HCT116 (cell line): ENCODE results near the gene VMP1. TPM values are rescaled to one million over a fixed set of nuclear protein-coding genes. Genes with fewer than 3 reads are reported as not detected.

Experiments
- ATAC-seq: fragments of 200-7000 bp; cut with Tn5 transposase; 2 replicates; pipeline ENCODE4 v1.9.1; 2020; ENCODE audit warnings: mild to moderate bottlenecking, moderate library complexity
- BruUV-seq: library from RNA; stranded (reverse); fragments of 400-500 nt; replicated peaks from 2 replicates; lab custom pipeline; 2021; lab: Mats Ljungman, UMichigan
- CTCF ChIA-PET: fragments of 300-600 bp; sonication (Branson Sonifier 250); formaldehyde crosslinking; loops from one replicate; lab custom pipeline; 2021; ENCODE audit warnings: antibody characterized with exemption; lab: Charles Lee
- POLR2A ChIA-PET: fragments of 300-600, 350-600 bp; sonication (Branson Sonifier 250); formaldehyde crosslinking; loops from one replicate; lab custom pipeline; 2021; ENCODE audit warnings: antibody characterized with exemption; lab: Charles Lee
- RAD21 ChIA-PET, 2 experiments: fragments of 300-600 bp; sonication (Branson Sonifier 250); formaldehyde crosslinking; loops; one replicate each; lab custom pipeline; 2023; ENCODE audit warnings: low total read pairs in 2 of 2; ENCODE audit not compliant: uncharacterized antibody in 2 of 2, unreplicated experiment in 2 of 2, low non-redundant PET in 1 of 2; lab: Charles Lee
- DNase-seq: peaks from one replicate; pipeline ENCODE4 v3.0.0-alpha.2; 2010; ENCODE audit warnings: low read depth, low spot score
- H2AFZ ChIP-seq: fragments of 200-600 bp; shearing (Covaris generic), sonication (generic); 2 replicates; pipeline ENCODE4 v1.6.1; 2017; ENCODE audit warnings: low read depth, mixed run types, mixed read lengths, antibody characterized with exemption, low read length; ENCODE audit not compliant: poor library complexity, severe bottlenecking
- H3K27ac ChIP-seq: 2 replicates; pipeline ENCODE4 v1.5.1; 2012; ENCODE audit warnings: low read depth, low read length
- H3K27me3 ChIP-seq: fragments of 200-600 bp; sonication (generic); 2 replicates; pipeline ENCODE4 v1.6.1; 2016; ENCODE audit warnings: mixed run types, low read length, mixed read lengths; ENCODE audit not compliant: insufficient read depth
- H3K36me3 ChIP-seq, 2 experiments: fragments of 200-500 bp in 1 of 2; fragments of 200-600 bp in 1 of 2; sonication (Bioruptor generic) in 1 of 2; sonication (generic) in 1 of 2; 2 replicates each; pipeline versions ENCODE4 v1.5.1 to v1.6.1; 2014 to 2016; ENCODE audit warnings: low read length in 2 of 2, inconsistent platforms in 1 of 2, mixed read lengths in 1 of 2, mixed run types in 1 of 2; ENCODE audit not compliant: insufficient read depth in 2 of 2, control insufficient read depth in 1 of 2
- H3K4me1 ChIP-seq, 2 experiments: fragments of 200-600 bp in 1 of 2; sonication (generic) in 1 of 2; 2 replicates each; pipeline versions ENCODE4 v1.5.1 to v1.6.1; 2012 to 2017; ENCODE audit warnings: low read length in 2 of 2, inconsistent platforms in 1 of 2, mild to moderate bottlenecking in 1 of 2, mixed read lengths in 1 of 2, mixed run types in 1 of 2, moderate library complexity in 1 of 2; ENCODE audit not compliant: insufficient read depth in 2 of 2, control insufficient read depth in 1 of 2
- H3K4me2 ChIP-seq: fragments of 200-600 bp; sonication (generic); 2 replicates; pipeline ENCODE4 v1.6.1; 2017; ENCODE audit warnings: mixed run types, low read length, mixed read lengths
- H3K4me3 ChIP-seq, 2 experiments: fragments of 200-600 bp in 1 of 2; sonication (generic) in 1 of 2; replicated peaks in 1 of 2; 2 replicates each; pipeline ENCODE4 v1.5.1; 2011 to 2016; ENCODE audit warnings: low read length in 2 of 2, control low read depth in 1 of 2, low read depth in 1 of 2, mild to moderate bottlenecking in 1 of 2, mixed read lengths in 1 of 2, mixed run types in 1 of 2
- H3K79me2 ChIP-seq: fragments of 200-600 bp; sonication (generic); 2 replicates; pipeline ENCODE4 v1.6.1; 2017; ENCODE audit warnings: mild to moderate bottlenecking, mixed run types, low read length, moderate library complexity, mixed read lengths; ENCODE audit not compliant: insufficient read depth
- H3K9ac ChIP-seq: fragments of 200-600 bp; sonication (generic); 2 replicates; pipeline ENCODE4 v1.6.1; 2016; ENCODE audit warnings: low read length, mixed read lengths
- H3K9me2 ChIP-seq: fragments of 200-600 bp; sonication (generic), shearing (Covaris generic); 2 replicates; pipeline ENCODE4 v1.6.1; 2017; ENCODE audit warnings: mixed run types, mild to moderate bottlenecking, moderate library complexity; ENCODE audit not compliant: insufficient read depth
- H3K9me3 ChIP-seq, 2 experiments: fragments of 200-500 bp in 1 of 2; fragments of 200-600 bp in 1 of 2; sonication (Bioruptor generic) in 1 of 2; sonication (generic) in 1 of 2; 2 replicates each; pipeline ENCODE4 v1.6.1; 2014 to 2017; ENCODE audit warnings: low read length in 2 of 2, mixed read lengths in 2 of 2, inconsistent platforms in 1 of 2, low read depth in 1 of 2, mild to moderate bottlenecking in 1 of 2, mixed run types in 1 of 2, moderate library complexity in 1 of 2; ENCODE audit not compliant: control insufficient read depth in 1 of 2, insufficient read depth in 1 of 2
- H4K20me1 ChIP-seq: fragments of 200-600 bp; sonication (generic), shearing (Covaris generic); 2 replicates; pipeline ENCODE4 v1.6.1; 2017; ENCODE audit warnings: mixed run types, mild to moderate bottlenecking, moderate library complexity; ENCODE audit not compliant: insufficient read depth
- CBX3 ChIP-seq: IDR thresholded peaks from 2 replicates; pipeline ENCODE4 v1.6.1; 2012; ENCODE audit warnings: low read depth
- CEBPB ChIP-seq: IDR thresholded peaks from 2 replicates; pipeline ENCODE4 v1.6.1; 2012; ENCODE audit warnings: low read depth
- EGR1 ChIP-seq: IDR thresholded peaks from 2 replicates; pipeline ENCODE4 v1.6.1; 2012; ENCODE audit warnings: low read depth
- EZH2 ChIP-seq: fragments of 200-600 bp; sonication (generic); IDR thresholded peaks from 2 replicates; pipeline ENCODE4 v1.6.1; 2017; ENCODE audit warnings: antibody characterized with exemption, mixed run types
- EZH2phosphoT487 ChIP-seq: fragments of 200-600 bp; IDR thresholded peaks from 2 replicates; pipeline ENCODE4 v1.6.1; 2018; ENCODE audit warnings: antibody characterized with exemption, borderline replicate concordance
- FOSL1 ChIP-seq: IDR thresholded peaks from 2 replicates; pipeline ENCODE4 v1.6.1; 2012; ENCODE audit warnings: low read depth
- JUND ChIP-seq: IDR thresholded peaks from 2 replicates; pipeline ENCODE4 v1.6.1; 2012
- POLR2A ChIP-seq: IDR thresholded peaks from 2 replicates; pipeline ENCODE4 v1.7.0; 2011; ENCODE audit warnings: borderline replicate concordance; ENCODE audit not compliant: insufficient read depth, insufficient read length; ENCODE audit errors: extremely low read depth
- POLR2AphosphoS5 ChIP-seq: IDR thresholded peaks from 2 replicates; pipeline ENCODE4 v1.6.1; 2011; ENCODE audit warnings: mild to moderate bottlenecking, low read depth, low read length, moderate library complexity
- SP1 ChIP-seq: IDR thresholded peaks from 2 replicates; pipeline ENCODE4 v1.6.1; 2012; ENCODE audit warnings: low read depth
- SRF ChIP-seq: IDR thresholded peaks from 2 replicates; pipeline ENCODE4 v1.6.1; 2012; ENCODE audit warnings: low read depth
- TCF7L2 ChIP-seq: IDR thresholded peaks from 2 replicates; pipeline ENCODE4 v1.7.0; 2011; ENCODE audit warnings: borderline replicate concordance, inconsistent platforms; ENCODE audit not compliant: insufficient read depth, insufficient read length; ENCODE audit errors: extremely low read depth
- YY1 ChIP-seq: IDR thresholded peaks from 2 replicates; pipeline ENCODE4 v1.6.1; 2011; ENCODE audit warnings: low read length, low read depth, moderate library complexity, mild to moderate bottlenecking; ENCODE audit not compliant: insufficient replicate concordance; ENCODE audit errors: extremely low read depth
- ZFX ChIP-seq: fragments of 450-650 bp; IDR thresholded peaks from 2 replicates; pipeline ENCODE4 v1.6.1; 2017
- ZNF274 ChIP-seq: fragments of 200-500 bp; sonication (Bioruptor generic); IDR thresholded peaks from 2 replicates; pipeline ENCODE4 v1.6.1; 2014; ENCODE audit warnings: mild to moderate bottlenecking, low read depth, low read length, inconsistent platforms
- intact Hi-C: fragments of 100-400 bp; cut with micrococcal nuclease; formaldehyde crosslinking; loops from 2 replicates; pipeline ENCODE4 v1.10.0; 2022
- total RNA-seq: library from RNA; stranded (reverse); gene quantifications from one replicate; pipeline ENCODE4 v1.2.1, GENCODE V29; 2021; ENCODE audit not compliant: unreplicated experiment
- TF ChIP-seq, protein P1 (sequence below): IDR thresholded peaks from 2 replicates; pipeline ENCODE4 v1.6.1; 2012; ENCODE audit warnings: low read depth
- TF ChIP-seq, protein P2 (sequence below): IDR thresholded peaks from 2 replicates; pipeline ENCODE4 v1.6.1; 2011; ENCODE audit warnings: mild to moderate bottlenecking, low read length, moderate library complexity; ENCODE audit not compliant: insufficient replicate concordance; ENCODE audit errors: extremely low read depth
- TF ChIP-seq, protein P3 (sequence below): IDR thresholded peaks from 2 replicates; pipeline ENCODE4 v1.6.1; 2012
- TF ChIP-seq, protein P4 (sequence below): IDR thresholded peaks from 2 replicates; pipeline ENCODE4 v1.6.1; 2012
- TF ChIP-seq, protein P5 (sequence below), 3 experiments: fragments of 200-600 bp in 1 of 3; sonication (generic) in 1 of 3; IDR thresholded peaks in 2 of 3; conservative IDR thresholded peaks in 1 of 3; 2 replicates each; pipeline ENCODE4 v1.5.1; 2012 to 2017; ENCODE audit warnings: low read depth in 2 of 3, low read length in 2 of 3, antibody characterized with exemption in 1 of 3, borderline replicate concordance in 1 of 3, control low read depth in 1 of 3, mild to moderate bottlenecking in 1 of 3, mixed read lengths in 1 of 3, mixed run types in 1 of 3, moderate library complexity in 1 of 3; ENCODE audit not compliant: insufficient read depth in 1 of 3

Gene VMP1
- total RNA-seq, 1 experiment from 2014 or later, result 366 TPM

DNA sequence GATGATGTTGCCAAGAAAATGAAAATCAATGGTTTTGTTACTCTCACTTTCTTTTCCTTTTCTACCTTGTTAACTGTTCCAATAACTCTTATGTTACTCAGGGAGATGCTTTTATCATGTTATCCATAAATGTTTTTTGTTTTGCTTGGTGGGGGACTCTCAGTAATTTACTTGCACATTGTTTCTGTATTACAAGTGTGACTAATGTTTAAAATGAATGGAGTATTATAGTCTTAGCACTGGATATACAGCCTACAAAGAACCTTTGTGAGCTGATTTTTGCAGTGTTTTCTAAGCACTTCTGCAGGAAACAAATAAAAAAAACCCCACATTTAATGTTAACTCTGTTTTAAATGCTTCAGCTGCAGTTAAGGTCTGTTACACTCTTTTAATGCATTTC, 12.1 kb downstream of the VMP1 start:
- Histone ChIP-seq H3K79me2 (peaks cover 99% of the 10 kb centered on the region), H4K20me1 (peaks cover 13% of the 10 kb centered on the region; the same call in 1 of the 2 replicates), H3K9me3 (no peaks in the 10 kb centered on the region), H3K4me2 (no peak overlapping the region), H3K9me2 (no peaks in the 10 kb centered on the region), H3K4me3 (no peak overlapping the region), H3K27ac (no peak overlapping the region), H3K27me3 (no peaks in the 10 kb centered on the region), H2AFZ (no peak overlapping the region), H3K9ac (no peak overlapping the region), H3K36me3 (no peaks in the 10 kb centered on the region; a peak in 1 of 4 replicates), H3K4me1 (no peaks in the 10 kb centered on the region)
- DNase-seq (no peak), ATAC-seq (no peak)
- ChIA-PET CTCF (no interaction called here), POLR2A (no interaction called here), RAD21 (no interaction called here)
- intact Hi-C loops, result no loop called here
- no TSS peak for BruUV-seq
- TF ChIP-seq, protein P1, sequence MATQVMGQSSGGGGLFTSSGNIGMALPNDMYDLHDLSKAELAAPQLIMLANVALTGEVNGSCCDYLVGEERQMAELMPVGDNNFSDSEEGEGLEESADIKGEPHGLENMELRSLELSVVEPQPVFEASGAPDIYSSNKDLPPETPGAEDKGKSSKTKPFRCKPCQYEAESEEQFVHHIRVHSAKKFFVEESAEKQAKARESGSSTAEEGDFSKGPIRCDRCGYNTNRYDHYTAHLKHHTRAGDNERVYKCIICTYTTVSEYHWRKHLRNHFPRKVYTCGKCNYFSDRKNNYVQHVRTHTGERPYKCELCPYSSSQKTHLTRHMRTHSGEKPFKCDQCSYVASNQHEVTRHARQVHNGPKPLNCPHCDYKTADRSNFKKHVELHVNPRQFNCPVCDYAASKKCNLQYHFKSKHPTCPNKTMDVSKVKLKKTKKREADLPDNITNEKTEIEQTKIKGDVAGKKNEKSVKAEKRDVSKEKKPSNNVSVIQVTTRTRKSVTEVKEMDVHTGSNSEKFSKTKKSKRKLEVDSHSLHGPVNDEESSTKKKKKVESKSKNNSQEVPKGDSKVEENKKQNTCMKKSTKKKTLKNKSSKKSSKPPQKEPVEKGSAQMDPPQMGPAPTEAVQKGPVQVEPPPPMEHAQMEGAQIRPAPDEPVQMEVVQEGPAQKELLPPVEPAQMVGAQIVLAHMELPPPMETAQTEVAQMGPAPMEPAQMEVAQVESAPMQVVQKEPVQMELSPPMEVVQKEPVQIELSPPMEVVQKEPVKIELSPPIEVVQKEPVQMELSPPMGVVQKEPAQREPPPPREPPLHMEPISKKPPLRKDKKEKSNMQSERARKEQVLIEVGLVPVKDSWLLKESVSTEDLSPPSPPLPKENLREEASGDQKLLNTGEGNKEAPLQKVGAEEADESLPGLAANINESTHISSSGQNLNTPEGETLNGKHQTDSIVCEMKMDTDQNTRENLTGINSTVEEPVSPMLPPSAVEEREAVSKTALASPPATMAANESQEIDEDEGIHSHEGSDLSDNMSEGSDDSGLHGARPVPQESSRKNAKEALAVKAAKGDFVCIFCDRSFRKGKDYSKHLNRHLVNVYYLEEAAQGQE, result no peak
- TF ChIP-seq FOSL1 (no peak), EZH2 (no peak), EGR1 (no peak), POLR2A (no peak), YY1 (no peak), SP1 (no peak), TCF7L2 (no peak), ZFX (no peak), CEBPB (no peak), SRF (no peak), JUND (no peak), EZH2phosphoT487 (no peak), POLR2AphosphoS5 (no peak), ZNF274 (no peak), CBX3 (no peak)
- TF ChIP-seq, protein P2, sequence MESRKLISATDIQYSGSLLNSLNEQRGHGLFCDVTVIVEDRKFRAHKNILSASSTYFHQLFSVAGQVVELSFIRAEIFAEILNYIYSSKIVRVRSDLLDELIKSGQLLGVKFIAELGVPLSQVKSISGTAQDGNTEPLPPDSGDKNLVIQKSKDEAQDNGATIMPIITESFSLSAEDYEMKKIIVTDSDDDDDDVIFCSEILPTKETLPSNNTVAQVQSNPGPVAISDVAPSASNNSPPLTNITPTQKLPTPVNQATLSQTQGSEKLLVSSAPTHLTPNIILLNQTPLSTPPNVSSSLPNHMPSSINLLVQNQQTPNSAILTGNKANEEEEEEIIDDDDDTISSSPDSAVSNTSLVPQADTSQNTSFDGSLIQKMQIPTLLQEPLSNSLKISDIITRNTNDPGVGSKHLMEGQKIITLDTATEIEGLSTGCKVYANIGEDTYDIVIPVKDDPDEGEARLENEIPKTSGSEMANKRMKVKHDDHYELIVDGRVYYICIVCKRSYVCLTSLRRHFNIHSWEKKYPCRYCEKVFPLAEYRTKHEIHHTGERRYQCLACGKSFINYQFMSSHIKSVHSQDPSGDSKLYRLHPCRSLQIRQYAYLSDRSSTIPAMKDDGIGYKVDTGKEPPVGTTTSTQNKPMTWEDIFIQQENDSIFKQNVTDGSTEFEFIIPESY, result no peak
- TF ChIP-seq, protein P3, sequence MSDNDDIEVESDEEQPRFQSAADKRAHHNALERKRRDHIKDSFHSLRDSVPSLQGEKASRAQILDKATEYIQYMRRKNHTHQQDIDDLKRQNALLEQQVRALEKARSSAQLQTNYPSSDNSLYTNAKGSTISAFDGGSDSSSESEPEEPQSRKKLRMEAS, result no peak
- TF ChIP-seq, protein P4, sequence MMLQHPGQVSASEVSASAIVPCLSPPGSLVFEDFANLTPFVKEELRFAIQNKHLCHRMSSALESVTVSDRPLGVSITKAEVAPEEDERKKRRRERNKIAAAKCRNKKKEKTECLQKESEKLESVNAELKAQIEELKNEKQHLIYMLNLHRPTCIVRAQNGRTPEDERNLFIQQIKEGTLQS, result no peak
- TF ChIP-seq, protein P5, sequence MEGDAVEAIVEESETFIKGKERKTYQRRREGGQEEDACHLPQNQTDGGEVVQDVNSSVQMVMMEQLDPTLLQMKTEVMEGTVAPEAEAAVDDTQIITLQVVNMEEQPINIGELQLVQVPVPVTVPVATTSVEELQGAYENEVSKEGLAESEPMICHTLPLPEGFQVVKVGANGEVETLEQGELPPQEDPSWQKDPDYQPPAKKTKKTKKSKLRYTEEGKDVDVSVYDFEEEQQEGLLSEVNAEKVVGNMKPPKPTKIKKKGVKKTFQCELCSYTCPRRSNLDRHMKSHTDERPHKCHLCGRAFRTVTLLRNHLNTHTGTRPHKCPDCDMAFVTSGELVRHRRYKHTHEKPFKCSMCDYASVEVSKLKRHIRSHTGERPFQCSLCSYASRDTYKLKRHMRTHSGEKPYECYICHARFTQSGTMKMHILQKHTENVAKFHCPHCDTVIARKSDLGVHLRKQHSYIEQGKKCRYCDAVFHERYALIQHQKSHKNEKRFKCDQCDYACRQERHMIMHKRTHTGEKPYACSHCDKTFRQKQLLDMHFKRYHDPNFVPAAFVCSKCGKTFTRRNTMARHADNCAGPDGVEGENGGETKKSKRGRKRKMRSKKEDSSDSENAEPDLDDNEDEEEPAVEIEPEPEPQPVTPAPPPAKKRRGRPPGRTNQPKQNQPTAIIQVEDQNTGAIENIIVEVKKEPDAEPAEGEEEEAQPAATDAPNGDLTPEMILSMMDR (IDR thresholded peaks at IDR 0.05 in 2 of 3, conservative IDR thresholded peaks at IDR 0.05 in 1 of 3; ENCODE audit: borderline replicate concordance in 1 of 3, insufficient read depth in 1 of 3, low read depth in 2 of 3, low read length in 2 of 3), result no peak
